HG03280 (cell line): ENCODE results near the gene CROCC2.

Experiments
- ATAC-seq: cut with Tn5 transposase; IDR thresholded peaks from one replicate; pipeline ENCODE4 v1.9.1; 2021; ENCODE audit warnings: mild to moderate bottlenecking, moderate library complexity; ENCODE audit not compliant: unreplicated experiment

Gene CROCC2

GRCh38 chr2:240932724-240933047 lies 26.6 kb downstream of the CROCC2 start:
- no peak for ATAC-seq

GRCh38 chr2:240933048-240933965 lies 27.2 kb downstream of the CROCC2 start:
- no peak for ATAC-seq

GRCh38 chr2:240933966-240934700 lies 28.0 kb downstream of the CROCC2 start:
- no peak for ATAC-seq

GRCh38 chr2:240934701-240935102 lies 28.6 kb downstream of the CROCC2 start:
- ATAC-seq, result no peak

- no peak for ATAC-seq
Observed at GRCh38 chr2:240935103-240935876, 29.2 kb downstream of the CROCC2 start.

- no peak for ATAC-seq
Observed at GRCh38 chr2:240936106-240936505, 30.0 kb downstream of the CROCC2 start.

- ATAC-seq, result no peak
Observed at GRCh38 chr2:240946046-240946445, 39.9 kb downstream of the CROCC2 start.

GRCh38 chr2:240946654-240947053 lies 40.5 kb downstream of the CROCC2 start:
- ATAC-seq, result no peak

GRCh38 chr2:240947176-240947575 lies 41.0 kb downstream of the CROCC2 start:
- ATAC-seq, result no peak

- no peak for ATAC-seq
Observed at GRCh38 chr2:240947607-240948006, 41.5 kb downstream of the CROCC2 start.

GRCh38 chr2:240948086-240948485 lies 42.0 kb downstream of the CROCC2 start:
- ATAC-seq, result no peak

GRCh38 chr2:240948905-240949790 lies 43.0 kb downstream of the CROCC2 start:
- no peak for ATAC-seq

GRCh38 chr2:240949791-240950705 lies 43.9 kb downstream of the CROCC2 start:
- no peak for ATAC-seq

- ATAC-seq, result no peak
Observed at GRCh38 chr2:240951045-240951594, 45.0 kb downstream of the CROCC2 start.

GRCh38 chr2:240952496-240953246 lies 46.5 kb downstream of the CROCC2 start:
- no peak for ATAC-seq

GRCh38 chr2:240953426-240954410 lies 47.6 kb downstream of the CROCC2 start:
- no peak for ATAC-seq
